ENCODE data around the gene ANO9. TPM values are rescaled to one million over a fixed set of nuclear protein-coding genes. Genes with fewer than 3 reads are reported as not detected.

The ANO9 gene
- total RNA-seq, 1 experiment from 2014 or later = 9.4 TPM

DNA sequence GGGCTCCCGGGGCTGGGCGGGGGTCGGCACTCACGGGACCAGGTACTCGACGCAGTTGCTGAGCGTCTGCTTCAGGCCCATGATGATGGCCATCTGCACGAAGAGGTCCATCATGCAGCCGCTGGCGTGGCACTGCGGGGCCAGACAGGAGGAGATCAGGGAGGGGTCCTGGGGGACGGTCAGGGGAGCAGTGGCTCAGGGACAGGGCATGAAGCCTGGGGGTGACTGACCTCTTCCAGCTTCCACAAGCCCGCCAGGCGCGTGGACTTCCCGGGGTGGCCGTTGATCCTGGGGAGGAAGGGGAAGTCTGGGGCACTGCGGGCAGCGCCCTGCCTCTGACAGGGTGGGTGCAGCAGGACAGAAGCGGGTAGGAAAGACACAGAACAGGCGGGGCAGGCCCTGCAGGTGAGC is 20.9 kb downstream of the ANO9 start:
- TF ChIP-seq, protein P1, sequence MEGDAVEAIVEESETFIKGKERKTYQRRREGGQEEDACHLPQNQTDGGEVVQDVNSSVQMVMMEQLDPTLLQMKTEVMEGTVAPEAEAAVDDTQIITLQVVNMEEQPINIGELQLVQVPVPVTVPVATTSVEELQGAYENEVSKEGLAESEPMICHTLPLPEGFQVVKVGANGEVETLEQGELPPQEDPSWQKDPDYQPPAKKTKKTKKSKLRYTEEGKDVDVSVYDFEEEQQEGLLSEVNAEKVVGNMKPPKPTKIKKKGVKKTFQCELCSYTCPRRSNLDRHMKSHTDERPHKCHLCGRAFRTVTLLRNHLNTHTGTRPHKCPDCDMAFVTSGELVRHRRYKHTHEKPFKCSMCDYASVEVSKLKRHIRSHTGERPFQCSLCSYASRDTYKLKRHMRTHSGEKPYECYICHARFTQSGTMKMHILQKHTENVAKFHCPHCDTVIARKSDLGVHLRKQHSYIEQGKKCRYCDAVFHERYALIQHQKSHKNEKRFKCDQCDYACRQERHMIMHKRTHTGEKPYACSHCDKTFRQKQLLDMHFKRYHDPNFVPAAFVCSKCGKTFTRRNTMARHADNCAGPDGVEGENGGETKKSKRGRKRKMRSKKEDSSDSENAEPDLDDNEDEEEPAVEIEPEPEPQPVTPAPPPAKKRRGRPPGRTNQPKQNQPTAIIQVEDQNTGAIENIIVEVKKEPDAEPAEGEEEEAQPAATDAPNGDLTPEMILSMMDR (IDR thresholded peaks at IDR 0.05; ENCODE audit: unreplicated experiment) = no peak
- BruUV-seq (replicated peaks) = no TSS peak
- H3K4me1 Mint-ChIP-seq (ENCODE audit: insufficient read depth, unreplicated experiment) = peaks cover 5% of the 10 kb centered on the region
- intact Hi-C loops (cut with micrococcal nuclease) = no loop called here
- ChIA-PET CTCF (no interaction called here), POLR2A (interaction anchor here (0.6 kb wide), 1 partner anchor 28 kb away, joined by 3 read pairs; no protein-coding TSS in a partner anchor)
- H3K4me3 Mint-ChIP-seq (ENCODE audit: unreplicated experiment) = no peak overlapping the region
- H3K27ac Mint-ChIP-seq (ENCODE audit: low read depth, unreplicated experiment) = no peak overlapping the region
- H3K9me3 Mint-ChIP-seq (ENCODE audit: unreplicated experiment) = no peaks in the 10 kb centered on the region
- no peaks in the 10 kb centered on the region for H3K36me3 Mint-ChIP-seq (ENCODE audit: insufficient read depth, unreplicated experiment)
- H3K27me3 Mint-ChIP-seq (ENCODE audit: insufficient read depth, unreplicated experiment) = no peaks in the 10 kb centered on the region
- DNase-seq (ENCODE audit: unreplicated experiment) = no peak

DNA sequence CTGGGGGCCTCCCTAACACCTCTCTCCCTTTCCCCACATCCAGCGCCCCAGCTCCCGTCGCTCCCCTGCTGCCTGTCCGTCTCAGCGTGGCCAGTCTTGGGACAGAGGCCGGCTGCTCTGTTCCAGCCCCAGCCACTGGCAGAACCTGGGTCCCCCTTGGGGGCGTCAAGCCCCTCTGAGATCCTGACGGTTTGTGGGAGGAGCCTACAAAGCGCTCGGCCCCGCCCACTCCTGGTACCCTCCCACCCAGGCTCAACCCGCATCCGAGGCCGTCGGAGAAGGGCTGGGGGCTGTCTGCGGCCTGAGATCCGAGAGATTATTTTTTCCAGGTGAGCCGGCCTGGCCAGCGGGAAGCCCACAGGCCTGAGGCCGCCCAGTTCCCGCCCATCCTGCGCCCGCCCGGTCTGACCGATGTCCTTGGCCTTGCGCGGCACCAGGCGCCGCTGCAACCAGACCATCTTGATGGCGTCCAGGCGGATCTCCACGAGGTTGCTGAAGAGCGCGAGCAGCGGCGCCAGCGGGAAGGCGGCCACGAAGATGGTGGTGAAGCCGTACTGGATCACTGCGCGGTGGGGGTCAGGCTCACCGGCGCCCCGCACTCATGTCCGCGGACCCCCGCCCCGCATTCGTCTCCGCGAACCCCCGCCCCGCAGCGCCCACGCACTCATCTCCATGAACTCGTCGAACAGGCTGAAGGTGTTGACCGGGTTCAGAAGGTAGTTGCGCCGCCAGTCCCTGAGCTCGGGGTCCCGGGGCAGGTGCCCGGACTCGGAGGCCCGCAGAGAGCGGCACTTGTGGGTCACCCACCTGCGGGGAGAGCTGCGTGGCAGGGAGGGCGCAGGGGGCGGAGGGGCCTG is 21.5 kb downstream of the ANO9 start:
- Mint-ChIP-seq H3K4me1 (ENCODE audit: insufficient read depth, unreplicated experiment) (peaks cover 5% of the 10 kb centered on the region), H3K27me3 (ENCODE audit: insufficient read depth, unreplicated experiment) (no peaks in the 10 kb centered on the region), H3K36me3 (ENCODE audit: insufficient read depth, unreplicated experiment) (no peaks in the 10 kb centered on the region), H3K4me3 (ENCODE audit: unreplicated experiment) (no peak overlapping the region), H3K9me3 (ENCODE audit: unreplicated experiment) (no peaks in the 10 kb centered on the region), H3K27ac (ENCODE audit: low read depth, unreplicated experiment) (no peak overlapping the region)
- no peak for DNase-seq (ENCODE audit: unreplicated experiment)
- no TSS peak for BruUV-seq (replicated peaks)
- intact Hi-C loops (cut with micrococcal nuclease) = no loop called here
- CTCF ChIA-PET = no interaction called here
- TF ChIP-seq, protein P1 (IDR thresholded peaks at IDR 0.05; ENCODE audit: unreplicated experiment) = no peak
- POLR2A ChIA-PET = interaction anchor here (0.6 to 1.0 kb wide), 2 partner anchors 27 to 28 kb away, joined by 3 to 6 read pairs; no protein-coding TSS in a partner anchor

- intact Hi-C loops (cut with micrococcal nuclease) = no loop called here
- ChIA-PET CTCF (no interaction called here), POLR2A (interaction anchor here (1.0 kb wide), 1 partner anchor 29 kb away, joined by 6 read pairs; no protein-coding TSS in a partner anchor)
- no TSS peak for BruUV-seq (replicated peaks)
- Mint-ChIP-seq H3K27ac (ENCODE audit: low read depth, unreplicated experiment) (no peak overlapping the region), H3K4me1 (ENCODE audit: insufficient read depth, unreplicated experiment) (peaks cover 5% of the 10 kb centered on the region), H3K9me3 (ENCODE audit: unreplicated experiment) (no peaks in the 10 kb centered on the region), H3K27me3 (ENCODE audit: insufficient read depth, unreplicated experiment) (no peaks in the 10 kb centered on the region), H3K36me3 (ENCODE audit: insufficient read depth, unreplicated experiment) (no peaks in the 10 kb centered on the region), H3K4me3 (ENCODE audit: unreplicated experiment) (no peak overlapping the region)
- no peak for DNase-seq (ENCODE audit: unreplicated experiment)
- TF ChIP-seq, protein P1 (IDR thresholded peaks at IDR 0.05; ENCODE audit: unreplicated experiment) = no peak
These were observed 22.4 kb downstream of the ANO9 start for GRCh38 chr11:419248-420005.

Data from MCF 10A (cell line).